GM19372 (cell line): ENCODE data around the gene PTTG1IP.

Experiments
- ATAC-seq: cut with Tn5 transposase; IDR thresholded peaks from one replicate; pipeline ENCODE4 v1.9.1; 2021; ENCODE audit warnings: mild to moderate bottlenecking, low read depth, moderate library complexity; ENCODE audit not compliant: unreplicated experiment

PTTG1IP gene

DNA sequence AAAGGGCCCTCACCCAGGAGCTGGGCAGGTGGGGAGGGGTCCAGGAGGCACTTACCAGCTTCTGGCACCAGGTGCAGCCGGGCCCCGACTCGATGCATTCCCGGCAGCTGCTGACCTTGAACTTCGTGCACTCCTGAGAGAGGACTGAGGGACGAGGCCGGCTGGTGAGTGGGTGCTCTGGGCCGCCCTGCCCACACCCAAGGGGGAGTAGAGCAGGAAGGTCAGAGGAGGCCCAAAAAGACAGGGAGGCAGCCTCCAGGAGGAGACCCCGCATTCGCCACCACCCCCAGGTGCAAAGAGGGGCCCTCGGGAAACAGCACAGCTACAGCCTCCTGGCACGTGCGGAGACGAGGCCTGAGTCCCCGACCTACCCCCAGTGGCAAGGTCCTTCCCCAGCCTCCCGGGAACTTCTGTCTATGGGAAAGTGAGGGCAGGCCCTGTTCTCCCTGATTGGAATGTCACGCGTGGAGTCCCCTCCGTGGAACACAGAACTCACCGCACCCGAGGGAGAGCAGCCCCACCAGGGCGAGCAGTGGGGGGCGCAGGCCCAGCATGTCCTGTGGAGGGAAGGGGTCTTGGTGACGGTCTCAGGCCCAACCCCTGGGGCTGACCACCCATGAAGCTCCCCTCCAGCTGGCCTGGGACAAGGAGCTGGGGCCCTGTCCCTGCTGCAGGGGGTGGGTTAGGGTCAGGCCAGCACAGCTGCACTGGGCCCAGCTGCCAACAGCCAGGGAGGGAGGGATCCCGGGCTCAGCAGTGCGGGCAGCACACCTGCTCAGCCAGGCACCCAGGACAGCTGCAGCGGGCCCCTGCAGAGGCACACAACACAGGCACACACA is 37.0 kb upstream of the PTTG1IP start:
- no peak for ATAC-seq

DNA sequence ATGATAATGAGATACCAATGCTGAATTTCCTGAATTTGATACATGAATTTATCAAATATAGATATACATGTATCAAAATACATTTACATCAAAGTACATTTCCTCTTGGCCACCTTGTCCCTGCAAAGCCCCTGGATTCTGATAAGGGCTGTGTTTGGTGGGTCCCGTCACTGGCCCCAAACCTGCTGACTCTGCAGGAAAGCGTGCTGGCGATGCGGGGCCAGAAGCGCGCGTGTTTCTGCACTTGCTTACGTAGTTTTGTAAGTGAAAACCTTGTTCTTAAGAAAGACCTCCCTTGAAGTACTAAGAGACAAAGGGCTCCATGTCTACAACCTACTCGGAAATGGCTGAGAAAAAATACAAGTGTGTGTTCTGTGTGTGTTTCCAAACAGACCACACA is 36.2 kb upstream of the PTTG1IP start:
- no peak for ATAC-seq

DNA sequence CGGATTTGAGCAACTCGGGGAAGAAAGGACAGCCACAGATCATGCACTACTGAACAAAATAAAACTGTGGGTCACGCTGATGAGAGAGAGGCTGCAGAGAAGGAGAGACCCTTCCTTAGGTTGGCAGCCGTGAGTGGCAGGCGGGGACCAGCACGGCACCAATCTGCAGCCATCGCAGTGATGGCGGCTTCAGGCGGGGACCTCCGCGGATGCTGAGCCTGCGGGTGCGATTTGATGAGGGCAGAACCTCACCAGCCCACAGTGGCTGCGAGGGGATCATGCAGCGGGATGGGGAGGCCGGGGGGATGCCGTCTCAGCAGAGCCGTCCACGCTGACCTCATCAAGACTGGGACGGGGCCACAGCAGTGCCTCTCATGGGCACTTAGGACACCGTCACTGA is 35.4 kb upstream of the PTTG1IP start:
- ATAC-seq: no peak

DNA sequence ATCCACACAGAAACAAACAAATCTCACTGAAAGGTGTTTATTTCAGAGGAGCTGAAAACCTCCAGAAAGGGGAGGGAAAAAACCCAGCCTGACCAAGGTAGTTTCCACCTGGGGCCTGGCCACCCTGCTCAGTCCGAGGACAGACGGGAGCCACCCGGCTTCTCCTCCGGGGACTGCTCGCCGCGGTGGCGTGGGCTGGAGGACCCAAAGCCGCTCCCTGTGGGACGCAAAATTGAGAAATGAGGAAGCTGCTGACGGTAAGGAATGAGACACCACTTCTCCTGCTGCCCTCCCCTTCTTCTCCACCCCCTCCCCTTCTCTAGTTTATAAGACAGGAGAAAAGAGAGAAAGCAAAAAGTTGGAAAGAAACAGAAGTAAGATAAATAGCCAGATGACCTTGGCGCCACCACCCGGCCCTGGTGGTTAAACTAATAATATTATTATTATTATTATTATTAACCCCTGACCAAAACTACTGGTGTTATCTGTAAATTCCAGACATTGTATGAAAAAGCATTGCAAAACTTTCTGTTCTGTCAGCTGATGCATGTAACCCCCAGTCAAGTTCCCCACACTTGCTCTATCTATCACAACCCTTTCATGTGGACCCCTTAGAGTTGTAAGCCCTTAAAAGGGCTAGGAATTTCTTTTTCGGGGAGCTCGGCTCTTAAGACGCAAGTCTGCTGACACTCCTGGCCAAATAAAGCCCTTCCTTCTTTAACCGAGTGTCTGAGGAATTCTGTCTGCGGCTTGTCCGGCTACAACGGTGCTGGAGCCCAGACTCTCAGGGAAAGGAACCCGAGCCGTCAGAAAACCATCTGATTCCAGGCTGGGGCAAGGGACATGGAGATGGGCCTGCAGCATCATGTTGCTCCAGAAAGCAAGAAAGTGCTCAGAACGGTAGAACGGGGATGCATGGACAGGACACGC is 34.7 kb upstream of the PTTG1IP start:
- ATAC-seq: no peak

- no peak for ATAC-seq
Measured at GRCh38 chr21:44907225-44907965, 33.9 kb upstream of the PTTG1IP start.

GRCh38 chr21:44905728-44906090 is 32.2 kb upstream of the PTTG1IP start:
- no peak for ATAC-seq

DNA sequence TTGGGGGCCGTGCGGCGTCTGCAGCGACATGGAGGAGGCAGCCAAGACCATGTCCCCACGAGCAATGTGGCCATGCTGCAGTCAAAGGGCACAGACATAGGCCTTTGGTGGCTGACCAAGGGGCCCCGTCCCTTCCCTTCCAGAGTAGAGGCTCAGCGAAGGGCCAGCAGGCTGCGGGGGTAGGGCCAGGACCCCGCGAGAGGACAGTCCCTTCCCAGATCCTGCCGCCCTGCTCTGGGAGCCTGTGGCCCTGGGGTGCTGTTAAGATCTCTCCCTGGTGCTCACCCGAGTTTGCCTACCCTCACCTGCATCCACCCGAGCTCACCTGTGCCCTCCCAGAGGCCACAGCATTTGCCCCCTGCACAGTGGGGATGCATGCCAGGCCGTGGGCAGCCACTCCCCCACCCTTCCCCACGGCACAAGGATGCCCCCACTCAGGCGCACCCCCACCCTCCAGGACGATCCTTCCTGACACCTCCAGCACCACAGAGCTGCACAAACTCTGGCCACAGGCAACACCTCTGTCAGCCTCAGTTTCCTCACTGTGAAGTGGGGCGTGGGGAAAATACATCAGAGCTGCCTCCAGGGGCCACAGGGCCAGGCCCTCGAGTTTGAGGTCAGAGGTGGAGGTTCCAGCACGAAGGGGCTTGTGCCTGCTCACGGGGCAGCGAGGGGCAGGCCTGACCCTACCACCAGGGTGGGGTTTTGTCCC is 31.7 kb upstream of the PTTG1IP start:
- no peak for ATAC-seq

GRCh38 chr21:44904141-44904923 is 30.8 kb upstream of the PTTG1IP start:
- ATAC-seq: no peak

GRCh38 chr21:44903689-44904088 is 30.2 kb upstream of the PTTG1IP start:
- ATAC-seq: no peak

GRCh38 chr21:44903050-44903685 is 29.7 kb upstream of the PTTG1IP start:
- no peak for ATAC-seq

DNA sequence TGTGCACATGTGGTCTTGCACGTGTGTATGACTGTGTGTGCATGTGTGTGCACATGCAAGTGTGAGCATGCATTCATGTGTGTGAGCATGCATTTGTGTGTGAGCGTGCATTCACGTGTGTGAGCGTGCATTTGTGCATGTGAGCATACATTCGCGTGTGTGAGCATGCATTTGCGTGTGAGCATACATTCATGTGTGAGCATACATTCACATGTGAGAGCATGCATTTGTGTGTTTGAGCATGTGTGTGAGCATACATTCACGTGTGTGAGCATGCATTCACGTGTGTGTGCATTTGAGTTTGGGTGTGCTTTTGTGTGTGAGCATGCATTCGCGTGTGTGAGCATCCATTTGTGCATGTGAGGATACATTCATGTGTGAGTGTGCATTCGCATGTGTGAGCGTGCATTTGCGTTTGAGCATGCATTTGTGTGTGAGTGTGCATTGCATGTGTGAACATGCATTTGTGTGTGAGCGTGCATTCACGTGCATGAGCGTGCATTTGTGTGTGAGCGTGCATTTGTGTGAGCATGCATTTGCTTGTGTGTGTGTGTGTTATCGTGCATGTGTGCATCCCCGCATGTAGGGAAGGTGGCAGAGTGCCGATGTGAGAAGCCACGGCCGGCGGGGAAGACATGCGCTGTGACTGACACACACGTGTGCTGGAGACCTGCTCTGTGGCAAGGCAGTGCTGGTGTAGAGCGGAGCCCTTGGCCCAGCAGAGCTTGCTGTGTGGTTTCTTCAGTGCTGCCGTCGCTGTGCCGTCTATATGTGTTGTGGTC is 29.0 kb upstream of the PTTG1IP start:
- ATAC-seq: no peak

GRCh38 chr21:44901391-44902074 is 28.0 kb upstream of the PTTG1IP start:
- no peak for ATAC-seq

GRCh38 chr21:44900559-44901251 is 27.2 kb upstream of the PTTG1IP start:
- ATAC-seq: no peak

DNA sequence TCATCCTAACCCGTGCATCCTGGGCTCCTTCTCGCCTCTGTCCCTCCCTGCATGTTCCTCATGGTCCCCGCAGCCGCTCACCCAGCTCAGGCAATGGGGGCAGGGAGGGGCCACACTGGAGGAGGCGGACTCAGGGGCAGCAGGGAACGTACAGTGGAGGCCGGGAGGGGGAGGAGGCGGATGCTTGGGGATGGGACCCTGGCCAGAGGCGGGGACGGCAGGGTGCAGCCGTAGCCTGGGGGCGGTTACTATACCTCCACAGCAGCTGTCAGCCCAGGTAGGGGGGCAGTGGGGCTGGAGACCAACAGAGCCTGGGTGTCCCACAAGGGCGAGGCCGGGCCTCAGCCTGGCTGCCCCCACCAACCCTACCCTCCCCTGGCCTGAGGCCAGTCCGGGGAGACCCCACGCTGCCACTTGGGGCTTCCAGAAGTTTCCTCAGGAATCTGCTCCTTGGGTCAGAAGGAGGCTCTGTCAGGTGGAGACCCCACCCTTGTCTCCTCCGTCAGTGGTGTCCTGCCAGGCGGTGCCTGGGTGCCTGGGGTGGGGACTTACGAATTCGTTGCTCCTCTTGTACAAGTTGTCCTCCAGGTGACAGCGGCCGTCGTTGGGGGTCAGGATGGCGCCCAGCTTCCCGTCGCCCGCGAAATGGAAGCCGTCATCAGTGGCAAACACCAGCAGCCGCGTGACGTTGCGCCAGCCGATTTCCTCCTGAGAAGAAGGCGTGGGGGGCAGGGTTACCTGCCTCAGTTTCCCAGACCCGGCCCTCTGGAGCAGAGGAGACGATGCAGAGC is 26.5 kb upstream of the PTTG1IP start:
- ATAC-seq: no peak

DNA sequence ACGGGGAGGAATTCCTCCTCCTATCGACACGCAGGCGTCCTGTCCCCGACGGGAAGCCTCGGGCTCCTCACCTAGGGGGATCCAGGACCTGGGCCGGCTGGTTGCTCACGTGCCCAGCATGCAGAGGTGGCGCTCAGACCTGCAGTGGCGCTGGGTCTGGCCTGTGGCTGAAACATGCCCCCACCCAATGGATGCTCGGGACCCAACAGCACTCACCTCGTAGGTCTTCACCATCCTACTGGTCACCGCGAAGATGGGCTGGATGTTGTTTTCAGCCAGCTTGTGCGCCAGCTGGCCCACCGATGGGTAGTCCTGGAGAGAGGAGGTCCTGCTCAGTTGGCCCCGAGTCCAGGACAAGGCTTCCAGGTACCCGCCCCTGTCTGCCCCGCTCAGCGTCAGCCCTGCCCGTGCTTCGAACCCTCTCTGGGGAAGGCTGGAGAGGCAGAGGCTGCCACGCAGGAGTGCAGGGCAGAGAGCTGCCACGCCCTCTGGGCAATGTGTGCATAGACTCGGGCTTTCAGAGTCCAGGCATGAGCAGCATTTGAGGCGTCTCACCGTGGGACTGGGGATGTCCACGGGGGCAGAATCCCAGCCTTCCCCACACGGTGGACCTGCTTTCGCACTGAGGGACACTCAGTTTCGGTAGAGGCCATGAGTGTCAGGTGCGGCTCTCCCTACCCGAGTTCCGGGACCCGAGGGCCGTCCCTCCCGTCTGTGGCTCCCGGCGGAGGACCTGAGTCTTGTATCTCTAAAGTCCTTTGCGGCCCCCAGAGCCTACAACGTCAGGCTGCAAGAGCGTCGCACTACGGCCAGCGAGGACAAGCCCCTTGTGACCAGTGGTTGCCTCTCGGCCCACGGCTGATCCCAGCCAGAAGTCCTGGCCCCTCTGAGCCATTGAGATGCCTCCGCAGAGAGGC is 25.6 kb upstream of the PTTG1IP start:
- no peak for ATAC-seq
